ENCODE measurements around the gene COTL1. TPM values are rescaled to one million over a fixed set of nuclear protein-coding genes. Genes with fewer than 3 reads are reported as not detected.
A peak's percentile ranks its signal among the peaks of the same experiment; 100 is the strongest.

COTL1 gene
- total and polyA plus RNA-seq, 9 of the 15 experiments (the other 6 are each of a cell fraction or from before 2014, with no cell fraction given) = 27.7 to 185 (median 72.5) TPM

DNA sequence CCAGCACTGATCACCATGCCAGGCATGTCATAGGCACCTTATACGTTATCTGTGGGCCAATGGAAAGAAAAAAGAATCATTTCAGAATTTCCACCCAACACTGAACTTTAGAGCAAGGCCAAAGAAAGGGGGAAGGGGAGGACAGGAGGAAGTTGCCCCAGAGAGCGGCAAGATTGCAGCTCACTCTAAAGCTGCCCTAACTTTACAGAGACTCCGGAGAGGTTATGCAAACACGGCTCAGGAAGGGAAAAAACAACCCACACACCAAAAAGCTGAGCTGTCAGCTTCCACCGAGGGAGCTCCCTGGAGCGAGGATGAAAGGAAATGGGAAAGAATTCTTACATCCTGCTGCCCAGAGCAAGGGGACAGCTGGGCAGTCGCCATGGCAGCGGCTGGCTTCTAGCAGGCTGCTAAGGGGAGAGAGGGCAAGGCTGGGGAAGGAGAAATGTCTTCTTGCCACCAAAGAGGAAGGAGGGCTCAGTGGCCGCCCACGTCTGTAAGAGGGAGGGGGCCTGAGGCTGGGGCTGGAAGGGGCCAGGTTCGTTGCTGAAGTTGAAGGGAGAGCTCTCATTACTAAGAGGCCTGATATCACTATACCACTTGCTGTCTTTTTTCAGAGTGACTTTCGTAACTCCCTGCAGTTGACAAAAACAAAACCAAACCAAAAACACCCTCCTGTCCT, 18.2 kb downstream of the COTL1 start (continued):
- TF ChIP-seq, protein P1, sequence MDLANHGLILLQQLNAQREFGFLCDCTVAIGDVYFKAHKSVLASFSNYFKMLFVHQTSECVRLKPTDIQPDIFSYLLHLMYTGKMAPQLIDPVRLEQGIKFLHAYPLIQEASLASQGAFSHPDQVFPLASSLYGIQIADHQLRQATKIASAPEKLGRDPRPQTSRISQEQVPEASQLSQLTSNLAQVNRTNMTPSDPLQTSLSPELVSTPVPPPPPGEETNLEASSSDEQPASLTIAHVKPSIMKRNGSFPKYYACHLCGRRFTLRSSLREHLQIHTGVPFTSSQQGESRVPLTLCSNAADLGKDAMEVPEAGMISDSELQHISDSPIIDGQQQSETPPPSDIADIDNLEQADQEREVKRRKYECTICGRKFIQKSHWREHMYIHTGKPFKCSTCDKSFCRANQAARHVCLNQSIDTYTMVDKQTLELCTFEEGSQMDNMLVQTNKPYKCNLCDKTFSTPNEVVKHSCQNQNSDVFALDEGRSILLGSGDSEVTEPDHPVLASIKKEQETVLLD (IDR thresholded peaks at IDR 0.05) = no peak
- TF ChIP-seq, protein P2, sequence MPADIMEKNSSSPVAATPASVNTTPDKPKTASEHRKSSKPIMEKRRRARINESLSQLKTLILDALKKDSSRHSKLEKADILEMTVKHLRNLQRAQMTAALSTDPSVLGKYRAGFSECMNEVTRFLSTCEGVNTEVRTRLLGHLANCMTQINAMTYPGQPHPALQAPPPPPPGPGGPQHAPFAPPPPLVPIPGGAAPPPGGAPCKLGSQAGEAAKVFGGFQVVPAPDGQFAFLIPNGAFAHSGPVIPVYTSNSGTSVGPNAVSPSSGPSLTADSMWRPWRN (IDR thresholded peaks at IDR 0.05; ENCODE audit: low read depth) = no peak
- TF ChIP-seq TAF7 (tag; IDR thresholded peaks at IDR 0.05) = no peak
- no peak for TF ChIP-seq ZBED1 (IDR thresholded peaks at IDR 0.05)
- no peak for TF ChIP-seq ZNF253 (CRISPR knock-in tag; conservative IDR thresholded peaks at IDR 0.05)
- TF ChIP-seq CHD2 (IDR thresholded peaks at IDR 0.05; ENCODE audit: low read depth, low read length) = no peak
- TF ChIP-seq KDM2B (CRISPR knock-in tag; IDR thresholded peaks at IDR 0.05) = no peak
- no peak for TF ChIP-seq SAFB (IDR thresholded peaks at IDR 0.05; ENCODE audit: borderline replicate concordance, low read depth, low read length)
- TF ChIP-seq EZH2 (IDR thresholded peaks at IDR 0.05; ENCODE audit: borderline replicate concordance, low read depth, low read length) = no peak
- TF ChIP-seq, protein P3, sequence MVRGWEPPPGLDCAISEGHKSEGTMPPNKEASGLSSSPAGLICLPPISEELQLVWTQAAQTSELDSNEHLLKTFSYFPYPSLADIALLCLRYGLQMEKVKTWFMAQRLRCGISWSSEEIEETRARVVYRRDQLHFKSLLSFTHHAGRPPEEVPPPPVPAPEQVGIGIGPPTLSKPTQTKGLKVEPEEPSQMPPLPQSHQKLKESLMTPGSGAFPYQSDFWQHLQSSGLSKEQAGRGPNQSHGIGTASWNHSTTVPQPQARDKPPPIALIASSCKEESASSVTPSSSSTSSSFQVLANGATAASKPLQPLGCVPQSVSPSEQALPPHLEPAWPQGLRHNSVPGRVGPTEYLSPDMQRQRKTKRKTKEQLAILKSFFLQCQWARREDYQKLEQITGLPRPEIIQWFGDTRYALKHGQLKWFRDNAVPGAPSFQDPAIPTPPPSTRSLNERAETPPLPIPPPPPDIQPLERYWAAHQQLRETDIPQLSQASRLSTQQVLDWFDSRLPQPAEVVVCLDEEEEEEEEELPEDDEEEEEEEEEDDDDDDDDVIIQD (CRISPR knock-in tag; IDR thresholded peaks at IDR 0.05) = no peak
- TF ChIP-seq ZSCAN29 (IDR thresholded peaks at IDR 0.05) = no peak
- TF ChIP-seq RFX7 (CRISPR knock-in tag; IDR thresholded peaks at IDR 0.05) = no peak
- 0 out of 4 replicates have a peak, but pooled peaks of 1 of the 2 experiments have one; percentile 15 for TF ChIP-seq RCOR1 (IDR thresholded peaks at IDR 0.05; ENCODE audit: borderline replicate concordance in 1 of 2, low read depth in 2 of 2, low read length in 2 of 2)
- TF ChIP-seq CC2D1A (IDR thresholded peaks at IDR 0.05) = no peak
- TF ChIP-seq, protein P4, sequence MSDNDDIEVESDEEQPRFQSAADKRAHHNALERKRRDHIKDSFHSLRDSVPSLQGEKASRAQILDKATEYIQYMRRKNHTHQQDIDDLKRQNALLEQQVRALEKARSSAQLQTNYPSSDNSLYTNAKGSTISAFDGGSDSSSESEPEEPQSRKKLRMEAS (CRISPR knock-in tag; IDR thresholded peaks at IDR 0.05) = no peak
- TF ChIP-seq HLTF (IDR thresholded peaks at IDR 0.05) = no peak
- no peak for TF ChIP-seq NELFE (IDR thresholded peaks at IDR 0.05; ENCODE audit: insufficient read depth, insufficient read length)
- no peak for TF ChIP-seq ZNF212 (CRISPR knock-in tag; IDR thresholded peaks at IDR 0.05)
- no peak for TF ChIP-seq DDX20 (tag; IDR thresholded peaks at IDR 0.05; ENCODE audit: low read depth)
- no peak for TF ChIP-seq RBM15 (IDR thresholded peaks at IDR 0.05; ENCODE audit: insufficient read depth, low read length)
- no peak for TF ChIP-seq FOXK1 (CRISPR knock-in tag; IDR thresholded peaks at IDR 0.05; ENCODE audit: borderline replicate concordance)
- no peak for TF ChIP-seq MCM3 (IDR thresholded peaks at IDR 0.05)
- TF ChIP-seq RBM17 (IDR thresholded peaks at IDR 0.05; ENCODE audit: borderline replicate concordance, low read depth, low read length) = no peak
- no peak for TF ChIP-seq HCFC1 (IDR thresholded peaks at IDR 0.05; ENCODE audit: low read depth, low read length)
- no peak for TF ChIP-seq ZNF197 (CRISPR knock-in tag; IDR thresholded peaks at IDR 0.05; ENCODE audit: low read depth)
- TF ChIP-seq PHF21A (IDR thresholded peaks at IDR 0.05; ENCODE audit: borderline replicate concordance, low read depth) = no peak
- TF ChIP-seq FOXA1 (IDR thresholded peaks at IDR 0.05; ENCODE audit: borderline replicate concordance) = no peak
- TF ChIP-seq HDGF (IDR thresholded peaks at IDR 0.05) = peak; percentile 19; the same call in 1 of the 2 replicates
- no peak for TF ChIP-seq NRF1 (conservative IDR thresholded peaks at IDR 0.05 in 1 of 2, IDR thresholded peaks at IDR 0.05 in 1 of 2)
- TF ChIP-seq GATAD2A (IDR thresholded peaks at IDR 0.05) = no peak

All from K562 (cell line).